Measurements from ENCODE around the gene LETM1.

Gene LETM1

DNA sequence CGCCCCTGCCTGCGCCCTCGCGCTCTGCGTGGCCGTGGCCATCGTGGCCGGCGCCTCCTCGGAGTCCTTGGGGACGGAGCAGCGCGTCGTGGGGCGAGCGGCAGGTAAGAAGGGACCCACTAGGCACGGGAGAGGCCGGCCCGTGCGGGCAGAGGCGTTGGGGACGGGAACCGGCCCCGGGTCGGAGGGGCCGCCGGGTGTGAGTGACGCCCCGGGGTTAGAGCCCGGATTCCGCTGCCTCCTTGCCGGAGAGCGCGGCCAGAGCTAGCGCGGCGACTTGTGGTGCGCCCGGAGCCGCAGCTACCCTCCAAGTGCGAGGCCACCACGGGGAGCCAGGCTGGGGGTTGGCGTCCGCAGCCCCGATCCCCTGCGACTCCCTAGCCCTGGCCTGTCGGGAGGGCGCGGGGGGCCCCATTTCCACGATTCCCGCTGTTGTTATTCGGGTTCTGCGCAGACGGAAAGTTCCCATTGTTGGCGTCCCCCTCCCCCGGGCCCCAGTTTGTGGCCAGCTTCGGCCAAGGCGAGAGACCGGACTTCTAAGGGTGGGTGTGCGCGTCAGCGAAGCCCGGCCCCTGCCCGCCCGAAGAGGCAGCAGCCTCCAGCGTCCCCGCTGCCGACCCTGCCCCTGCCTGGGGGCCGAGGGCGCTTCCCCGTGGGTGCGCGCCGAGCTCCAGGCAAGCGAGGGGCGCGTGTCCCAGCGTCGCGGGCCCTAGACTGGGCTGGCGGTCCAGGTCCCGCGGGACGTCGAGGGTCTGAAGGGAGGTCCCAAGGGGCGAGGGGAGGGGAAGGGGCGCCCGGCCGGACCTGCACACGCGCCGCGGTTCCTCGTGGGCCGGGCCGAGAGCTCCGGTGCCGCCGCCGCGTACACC is 61.8 kb downstream of the LETM1 start:
- H3K4me3 ChIP-seq (ENCODE audit: low read depth, low read length): no peak overlapping the region
- no peak for TF ChIP-seq CTCF (IDR thresholded peaks at IDR 0.05; ENCODE audit: borderline replicate concordance, insufficient read depth, low read depth, low read length)

GRCh38 chr4:1793496-1793840 is 62.5 kb downstream of the LETM1 start:
- no peak overlapping the region for H3K4me3 ChIP-seq (ENCODE audit: low read depth, low read length)
- no peak for TF ChIP-seq CTCF (IDR thresholded peaks at IDR 0.05; ENCODE audit: borderline replicate concordance, insufficient read depth, low read depth, low read length)

DNA sequence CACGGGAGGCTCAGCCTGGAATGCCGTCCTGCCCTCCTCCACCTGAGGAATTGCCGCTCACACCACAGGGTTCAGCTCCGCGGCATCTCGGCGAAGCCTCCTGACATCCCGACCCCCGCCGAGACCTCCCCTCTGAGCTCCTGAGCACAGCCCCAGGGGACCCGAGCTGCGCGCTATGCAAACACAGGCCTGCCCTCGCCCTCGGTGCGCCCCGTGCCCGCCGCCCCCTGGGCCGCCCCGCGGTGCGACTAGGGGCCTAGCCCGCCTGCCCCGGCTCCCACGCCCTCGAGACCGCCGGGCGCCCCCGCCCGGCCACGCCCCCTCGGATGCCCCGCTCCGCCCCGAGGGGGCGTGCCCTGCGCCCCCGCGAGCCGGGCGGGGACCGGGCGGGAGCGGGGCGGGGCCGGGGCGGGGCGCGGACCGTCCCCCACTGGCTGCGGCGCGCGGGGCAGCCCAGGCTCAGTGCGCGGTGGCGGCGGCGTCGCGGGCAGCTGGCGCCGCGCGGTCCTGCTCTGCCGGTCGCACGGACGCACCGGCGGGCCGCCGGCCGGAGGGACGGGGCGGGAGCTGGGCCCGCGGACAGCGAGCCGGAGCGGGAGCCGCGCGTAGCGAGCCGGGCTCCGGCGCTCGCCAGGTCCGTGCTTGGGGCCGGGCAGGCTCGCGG is 63.0 kb downstream of the LETM1 start, which contains the start of gene FGFR3:
Gene FGFR3, plus strand, starts transcription at position 462 of the 664 bp plus-strand sequence. CDS start 642 bp downstream, outside the sequence.
- no peak within 1 kb of the TSS for H3K4me3 ChIP-seq (ENCODE audit: low read depth, low read length)

DNA sequence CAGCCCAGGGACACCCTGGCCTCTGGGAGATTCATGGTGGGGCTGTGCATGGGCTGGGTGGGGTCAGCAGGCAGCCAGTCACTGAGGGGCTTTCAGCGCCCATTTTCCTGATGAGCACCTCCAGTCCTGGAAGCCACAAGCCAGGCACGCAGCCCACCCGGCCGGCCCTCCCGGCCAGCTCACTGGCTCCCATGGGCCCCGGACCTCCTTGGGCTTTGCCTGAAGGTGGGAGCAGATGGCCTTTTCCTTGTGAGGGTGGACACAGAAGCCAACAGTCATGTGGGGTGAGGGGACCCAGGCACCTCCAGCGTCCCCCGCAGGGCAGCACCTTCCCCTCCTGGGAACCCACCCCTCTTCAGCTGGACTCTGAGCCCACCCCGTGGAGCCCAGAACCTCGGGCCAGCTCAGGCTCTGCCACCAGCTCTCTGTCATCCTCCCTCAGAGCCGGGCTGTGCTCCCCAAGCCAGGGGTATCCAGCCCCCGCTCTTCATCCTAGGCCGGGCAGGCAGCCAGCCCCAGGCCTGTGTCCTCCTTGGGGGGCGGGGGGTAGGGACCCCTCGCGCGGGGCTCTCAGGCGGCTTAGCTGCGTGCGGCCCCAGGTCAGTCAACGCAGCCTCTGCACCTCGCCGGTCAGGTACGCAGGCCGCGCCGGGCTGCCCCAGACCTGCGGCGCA is 63.7 kb downstream of the LETM1 start:
- H3K4me3 ChIP-seq (ENCODE audit: low read depth, low read length): no peak overlapping the region

More for the DNA sequence above, 63.0 kb downstream of the LETM1 start, which contains the start of gene FGFR3:
- no peak for TF ChIP-seq CTCF (IDR thresholded peaks at IDR 0.05; ENCODE audit: borderline replicate concordance, insufficient read depth, low read depth, low read length)

GRCh38 chr4:1790005-1790404 is 66.0 kb downstream of the LETM1 start:
- TF ChIP-seq CTCF (IDR thresholded peaks at IDR 0.05; ENCODE audit: borderline replicate concordance, insufficient read depth, low read depth, low read length): no peak
- H3K4me3 ChIP-seq (ENCODE audit: low read depth, low read length): no peak overlapping the region

More for the DNA sequence above, 63.7 kb downstream of the LETM1 start:
- no peak for TF ChIP-seq CTCF (IDR thresholded peaks at IDR 0.05; ENCODE audit: borderline replicate concordance, insufficient read depth, low read depth, low read length)

DNA sequence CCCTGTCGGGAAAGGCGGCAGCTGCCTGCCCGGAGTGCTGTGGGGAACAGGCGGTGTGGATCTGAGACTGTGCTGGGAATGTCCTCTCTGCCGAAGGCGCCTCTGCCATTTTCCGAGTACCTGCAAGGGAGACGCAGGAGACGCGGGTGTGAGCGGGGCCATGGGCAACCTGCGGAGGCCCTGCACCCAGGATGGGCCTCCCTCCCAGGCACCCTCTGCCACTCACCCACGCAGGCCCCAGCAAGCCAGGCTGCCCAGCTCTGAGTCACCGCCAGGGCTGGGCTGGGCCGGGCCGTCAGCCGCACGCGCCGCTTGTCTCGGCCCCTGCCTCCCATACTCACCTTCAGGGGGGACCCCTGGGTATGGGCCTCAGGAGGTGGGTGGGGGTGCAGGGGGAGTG is 66.4 kb downstream of the LETM1 start:
- H3K4me3 ChIP-seq (ENCODE audit: low read depth, low read length): no peak overlapping the region

More for the DNA sequence above, 66.4 kb downstream of the LETM1 start:
- no peak for TF ChIP-seq CTCF (IDR thresholded peaks at IDR 0.05; ENCODE audit: borderline replicate concordance, insufficient read depth, low read depth, low read length)
